Immature natural killer cell (primary cell): ENCODE data around the gene CABYR. TPM values are rescaled to one million over a fixed set of nuclear protein-coding genes. Genes with fewer than 3 reads are reported as not detected.

Experiments used
- DNase-seq, 3 donors: peaks; one replicate each; pipeline ENCODE4 v3.0.0; 2022; ENCODE audit warnings: mixed read lengths in 1 of 3
- H3K27ac Mint-ChIP-seq, 6 donors: one replicate each; pipeline ENCODE4 v1.8.0; 2020; ENCODE audit warnings: mixed read lengths in 6 of 6, mild to moderate bottlenecking in 5 of 6, inconsistent platforms in 4 of 6, moderate library complexity in 3 of 6
- H3K27me3 Mint-ChIP-seq, 3 donors: one replicate each; pipeline ENCODE4 v1.8.0; 2020 to 2021; ENCODE audit warnings: low read depth in 3 of 3, mild to moderate bottlenecking in 3 of 3, mixed read lengths in 3 of 3, moderate library complexity in 3 of 3, inconsistent platforms in 1 of 3
- H3K36me3 Mint-ChIP-seq, 3 donors: one replicate each; pipeline ENCODE4 v1.8.0; 2020; ENCODE audit warnings: mixed read lengths in 3 of 3, inconsistent platforms in 2 of 3, mild to moderate bottlenecking in 2 of 3
- H3K4me1 Mint-ChIP-seq, 2 donors: one replicate each; pipeline ENCODE4 v1.8.0; 2020; ENCODE audit warnings: inconsistent platforms in 2 of 2, mild to moderate bottlenecking in 2 of 2, mixed read lengths in 2 of 2, moderate library complexity in 1 of 2
- H3K4me3 Mint-ChIP-seq, 5 donors: one replicate each; pipeline ENCODE4 v1.8.0; 2020; ENCODE audit warnings: mild to moderate bottlenecking in 5 of 5, mixed read lengths in 5 of 5, inconsistent platforms in 3 of 5, moderate library complexity in 3 of 5
- H3K9me3 Mint-ChIP-seq, 6 donors: one replicate each; pipeline ENCODE4 v1.8.0; 2020; ENCODE audit warnings: mild to moderate bottlenecking in 6 of 6, mixed read lengths in 6 of 6, inconsistent platforms in 4 of 6, moderate library complexity in 3 of 6
- polyA plus RNA-seq, 3 donors: library from polyadenylated mRNA; unstranded; fragments of 300-500 nt; fragmentation: Illumina TruSeq; gene quantifications; one replicate each; pipeline ENCODE4 v1.2.3, GENCODE V29; 2021

The CABYR gene
- polyA plus RNA-seq, 3 donors from 2014 or later = not detected

GRCh38 chr18:24208270-24209035 is 69.6 kb downstream of the CABYR start:
- Mint-ChIP-seq H3K36me3 (no peaks in the 10 kb centered on the region), H3K4me1 (no peaks in the 10 kb centered on the region), H3K4me3 (no peak overlapping the region), H3K27ac (no peak overlapping the region), H3K27me3 (peaks cover 0 to 6% (median 2%) of the 10 kb centered on the region in 3 donors), H3K9me3 (no peaks in the 10 kb centered on the region)
- DNase-seq = no peak

GRCh38 chr18:24209558-24209957 is 70.7 kb downstream of the CABYR start:
- H3K4me3 Mint-ChIP-seq = no peak overlapping the region
- H3K4me1 Mint-ChIP-seq = no peaks in the 10 kb centered on the region
- DNase-seq = no peak
- no peak overlapping the region for H3K27ac Mint-ChIP-seq
- H3K27me3 Mint-ChIP-seq = peaks cover 0 to 6% (median 6%) of the 10 kb centered on the region in 3 donors
- no peaks in the 10 kb centered on the region for H3K36me3 Mint-ChIP-seq
- no peaks in the 10 kb centered on the region for H3K9me3 Mint-ChIP-seq

Other genes starting within 250 kb of the CABYR start
- gene TTC39C, start 124.3 kb upstream of the CABYR start, polyA plus RNA-seq = 10 to 100 TPM; 18.3 to 26.7 (median 25.0) TPM